Pancreas (tissue), 10 donors: ENCODE data around the gene EPHA4. TPM values are rescaled to one million over a fixed set of nuclear protein-coding genes. Genes with fewer than 3 reads are reported as not detected.

Experiments used
- ATAC-seq, 4 donors: fragments of 200-7000 bp; cut with Tn5 transposase; one replicate each; pipeline versions ENCODE4 v1.8.0 to v1.9.1; 2020; ENCODE audit warnings: mild to moderate bottlenecking in 4 of 4, moderate library complexity in 4 of 4
- DNase-seq, 6 donors: peaks; one replicate each; pipeline ENCODE4 v3.0.0-alpha.2; 2020
- FAIRE-seq: peaks from 2 replicates; lab custom pipeline; 2012; peaks lifted over from hg19 to GRCh38; lab: Jason Lieb, UNC
- H3K27ac ChIP-seq, 4 donors: fragments of 200-600 bp; sonication (generic); 1 replicate in 3 of 4; 2 replicates in 1 of 4; pipeline versions ENCODE4 v1.5.0 to v1.8.0; 2020
- H3K27me3 ChIP-seq, 4 donors: fragments of 200-600 bp; one replicate each; pipeline ENCODE4 v1.8.0; 2021
- H3K36me3 ChIP-seq, 3 donors: fragments of 200-600 bp; sonication (generic) in 1 of 3; one replicate each; pipeline versions ENCODE4 v1.5.0 to v1.8.0; 2020 to 2021
- H3K4me1 ChIP-seq, 3 donors: fragments of 200-600 bp; one replicate each; pipeline ENCODE4 v1.8.0; 2021
- H3K4me3 ChIP-seq, 4 donors: fragments of 200-600 bp; sonication (generic) in 2 of 4; one replicate each; pipeline versions ENCODE4 v1.5.0 to v1.8.0; 2020 to 2021
- H3K9me3 ChIP-seq, 4 donors: fragments of 200-600 bp; one replicate each; pipeline ENCODE4 v1.8.0; 2021
- CTCF ChIP-seq, 4 donors: fragments of 200-600 bp; sonication (generic) in 3 of 4; IDR thresholded peaks; one replicate each; pipeline versions ENCODE4 v1.5.0 to v1.8.0; 2021; ENCODE audit warnings: antibody characterized with exemption in 4 of 4
- WGBS, 2 donors: extraction: QIAGEN DNeasy Blood & Tissue Kit; methylation state at CpG; one replicate each; pipeline ENCODE4 v1.1.7; 2013; 5-methylcytosine and 5-hydroxymethylcytosine counted together
- intact Hi-C, 3 donors: fragments of 100-400 bp; cut with DNase I; formaldehyde crosslinking; loops; one replicate each; pipeline versions ENCODE4 v1.11.1 to v1.14.2; 2022
- polyA plus RNA-seq, 2 donors: library from polyadenylated mRNA; stranded (reverse); fragments of 200-250 nt; gene quantifications; one replicate each; pipeline ENCODE4 v1.2.3, GENCODE V29; 2013
- total RNA-seq, 6 donors: library from RNA; stranded (reverse); fragmentation: NEBNext Ultra II Directional in 4 of 6; extraction: Animal tissue kit (Norgen Biotek cat#: 25700) in 4 of 6; gene quantifications; one replicate each; pipeline versions ENCODE4 v1.2.1 to v1.2.4, GENCODE V29; 2021 to 2023
- donor health status: healthy with polysubstance abuse.
- donor health status: DM: no; HTN: no; CAD: no; lungs with moderate emphysema.
- donor health status: DM: no; HTN: no; CAD: no.
- donor health status: control.
- donor health status: control.
- donor health status: Bipolar disorder and iron deficiency.
- donor health status: DM: yes; HTN: yes; CAD: no.
- donor health status: DM: no; HTN: no; CAD: no.
- donor health status: DM: no; HTN: no; CAD: no.
- donor health status: DM: yes; HTN: yes; CAD: no.

EPHA4 gene
- total and polyA plus RNA-seq, 8 donors, result 1.1 to 2.3 (median 1.4) TPM

- Histone ChIP-seq H3K4me1 (no peaks in the 10 kb centered on the region), H3K4me3 (no peak overlapping the region), H3K9me3 (no peaks in the 10 kb centered on the region), H3K27ac (no peak overlapping the region), H3K27me3 (no peaks in the 10 kb centered on the region), H3K36me3 (no peaks in the 10 kb centered on the region)
- ATAC-seq (no peak), FAIRE-seq (no peak), DNase-seq (no peak)
- intact Hi-C loops, result no loop called here
- TF ChIP-seq CTCF (IDR thresholded peaks at IDR 0.05), result no peak
- WGBS, 2 donors, result 74 to 79% methylated on average over 4 of the region's 4 CpGs
Measured at GRCh38 chr2:221492636-221493035, 79.5 kb downstream of the EPHA4 start.

- Histone ChIP-seq H3K4me1 (no peaks in the 10 kb centered on the region), H3K27me3 (no peaks in the 10 kb centered on the region), H3K36me3 (no peaks in the 10 kb centered on the region), H3K27ac (no peak overlapping the region), H3K4me3 (no peak overlapping the region), H3K9me3 (no peaks in the 10 kb centered on the region)
- WGBS, 2 donors, result 29 to 35% methylated on average over 3 of the region's 3 CpGs
- DNase-seq (no peak), ATAC-seq (no peak), FAIRE-seq (no peak)
- intact Hi-C loops, result no loop called here
- TF ChIP-seq CTCF (IDR thresholded peaks at IDR 0.05), result no peak
Measured at GRCh38 chr2:221490506-221491060, 81.5 kb downstream of the EPHA4 start.

DNA sequence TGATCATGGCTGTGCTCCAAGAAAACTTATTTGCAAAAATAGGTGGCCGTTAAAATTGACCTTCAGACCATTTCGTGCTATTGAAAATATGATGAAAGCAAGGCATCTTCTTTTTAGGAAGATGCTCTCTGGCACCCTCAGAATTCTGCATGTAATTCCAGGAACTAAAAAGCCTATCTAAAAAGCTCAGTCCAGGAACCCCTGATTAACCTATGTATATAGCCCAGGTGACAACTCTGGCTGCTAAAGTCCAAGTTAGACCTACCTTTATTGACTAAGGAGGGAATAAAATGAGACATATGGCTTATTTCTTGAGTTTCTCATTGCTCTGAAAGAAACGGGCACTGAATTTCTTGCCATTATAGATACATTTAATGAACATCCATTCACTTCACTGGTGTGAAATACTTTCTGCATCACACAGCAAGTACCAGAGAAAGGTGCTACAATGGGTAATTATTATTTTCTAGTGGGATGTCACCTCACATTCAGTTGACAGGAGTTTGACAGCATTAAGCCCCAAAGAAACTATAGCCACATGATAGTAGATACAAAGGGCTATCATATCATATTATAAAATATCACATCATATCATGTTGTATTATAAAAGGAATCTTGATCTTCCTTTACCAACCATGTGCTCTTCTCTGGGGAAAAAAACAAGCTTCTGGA lies 83.8 kb downstream of the EPHA4 start:
- no peak for TF ChIP-seq CTCF (IDR thresholded peaks at IDR 0.05)
- ATAC-seq (no peak), DNase-seq (no peak), FAIRE-seq (no peak)
- WGBS, 2 donors, result 67 to 77% methylated on average over 3 of the region's 3 CpGs
- H3K4me1 ChIP-seq, result no peaks in the 10 kb centered on the region
- no peak overlapping the region for H3K4me3 ChIP-seq
- no peak overlapping the region for H3K27ac ChIP-seq
- no peaks in the 10 kb centered on the region for H3K9me3 ChIP-seq
- no peaks in the 10 kb centered on the region for H3K36me3 ChIP-seq
- intact Hi-C loops, result no loop called here
- no peaks in the 10 kb centered on the region for H3K27me3 ChIP-seq

DNA sequence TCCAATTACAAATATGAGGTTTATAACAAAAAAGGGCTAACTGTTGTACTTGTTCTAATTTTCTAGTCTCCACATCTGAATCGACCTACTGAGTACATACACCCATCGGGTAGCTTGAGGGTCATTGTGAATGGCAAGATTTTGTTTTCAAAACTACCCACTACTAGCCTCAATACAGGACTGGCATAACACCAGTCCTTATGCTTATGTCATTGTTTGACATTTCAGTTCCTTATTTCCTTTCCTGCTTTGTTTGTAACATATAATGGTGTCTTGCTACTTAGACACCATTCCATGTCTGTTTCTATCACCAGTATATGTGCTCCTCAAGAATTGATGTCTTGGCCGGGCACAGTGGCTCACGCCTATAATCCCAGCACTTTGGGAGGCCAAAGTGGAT lies 86.0 kb downstream of the EPHA4 start:
- Histone ChIP-seq H3K27ac (no peak overlapping the region), H3K4me3 (no peak overlapping the region), H3K36me3 (no peaks in the 10 kb centered on the region), H3K9me3 (no peaks in the 10 kb centered on the region), H3K27me3 (no peaks in the 10 kb centered on the region), H3K4me1 (no peaks in the 10 kb centered on the region)
- 82 to 85% methylated on average over 4 of the region's 4 CpGs for WGBS, 2 donors
- FAIRE-seq (no peak), DNase-seq (no peak), ATAC-seq (no peak)
- no peak for TF ChIP-seq CTCF (IDR thresholded peaks at IDR 0.05)
- intact Hi-C loops, result no loop called here

DNA sequence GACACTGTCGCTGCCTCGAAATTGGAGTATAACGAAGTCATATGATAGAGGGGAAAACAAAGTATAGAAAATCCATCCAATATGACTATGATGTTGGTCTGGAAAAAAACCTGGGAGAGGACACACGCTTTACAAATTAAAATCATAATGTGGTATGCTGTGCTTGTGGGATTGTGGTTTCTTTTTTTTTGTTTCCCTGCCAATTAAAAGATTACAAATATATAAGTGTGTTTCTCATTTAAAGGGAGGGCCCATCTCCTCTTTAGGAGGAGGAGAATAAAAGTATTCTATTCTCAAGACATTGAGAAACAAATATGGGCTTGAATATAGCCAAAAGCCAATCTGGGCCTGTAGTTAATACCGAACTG lies 86.6 kb downstream of the EPHA4 start:
- no peak for FAIRE-seq
- no peak for TF ChIP-seq CTCF (IDR thresholded peaks at IDR 0.05)
- ATAC-seq, result no peak
- no peaks in the 10 kb centered on the region for H3K27me3 ChIP-seq
- no peaks in the 10 kb centered on the region for H3K4me1 ChIP-seq
- WGBS, 2 donors, result 89 to 91% methylated on average over 5 of the region's 5 CpGs
- H3K4me3 ChIP-seq, result no peak overlapping the region
- no peak overlapping the region for H3K27ac ChIP-seq
- no peak for DNase-seq
- intact Hi-C loops, result no loop called here
- H3K9me3 ChIP-seq, result no peaks in the 10 kb centered on the region
- no peaks in the 10 kb centered on the region for H3K36me3 ChIP-seq
